Kidney (tissue), 22 donors: ENCODE results near the gene ELMOD2. TPM values are rescaled to one million over a fixed set of nuclear protein-coding genes. Genes with fewer than 3 reads are reported as not detected.

Source experiments
- DNase-seq, 5 donors: peaks; one replicate each; pipeline ENCODE4 v3.0.0-alpha.2; 2013 to 2020
- FAIRE-seq: peaks from 2 replicates; lab custom pipeline; 2012; peaks lifted over from hg19 to GRCh38; lab: Jason Lieb, UNC
- H3K27ac ChIP-seq, 2 donors: one replicate each; pipeline ENCODE4 v1.7.0; 2013; ENCODE audit warnings: low read depth in 2 of 2, low read length in 2 of 2, inconsistent platforms in 1 of 2
- H3K27me3 ChIP-seq: one replicate; pipeline ENCODE4 v1.7.1; 2013; ENCODE audit warnings: low read length, inconsistent platforms; ENCODE audit not compliant: control insufficient read depth, insufficient read depth
- H3K36me3 ChIP-seq, 3 donors: one replicate each; pipeline versions ENCODE4 v1.7.0 to v1.7.1; 2013; ENCODE audit warnings: low read length in 3 of 3, control low read depth in 1 of 3, inconsistent platforms in 1 of 3; ENCODE audit not compliant: insufficient read depth in 3 of 3, control insufficient read depth in 2 of 3
- H3K4me1 ChIP-seq, 3 donors: one replicate each; pipeline versions ENCODE4 v1.7.0 to v1.7.1; 2013; ENCODE audit warnings: low read length in 3 of 3, inconsistent platforms in 1 of 3, low read depth in 1 of 3; ENCODE audit not compliant: control insufficient read depth in 2 of 3, insufficient read depth in 2 of 3
- H3K4me3 ChIP-seq, 3 donors: one replicate each; pipeline versions ENCODE4 v1.7.0 to v1.8.1; 2013; ENCODE audit warnings: low read length in 3 of 3, control low read depth in 1 of 3, inconsistent platforms in 1 of 3
- H3K9ac ChIP-seq, 3 donors: one replicate each; pipeline versions ENCODE4 v1.7.0 to v1.7.1; 2013; ENCODE audit warnings: low read length in 3 of 3, control low read depth in 1 of 3, inconsistent platforms in 1 of 3
- H3K9me3 ChIP-seq, 3 donors: one replicate each; pipeline versions ENCODE4 v1.7.0 to v1.7.1; 2013; ENCODE audit warnings: low read length in 3 of 3, control low read depth in 1 of 3, inconsistent platforms in 1 of 3; ENCODE audit not compliant: control insufficient read depth in 2 of 3, insufficient read depth in 1 of 3
- CTCF ChIP-seq: IDR thresholded peaks from 3 replicates; pipeline ENCODE4 v1.5.1; 2012; ENCODE audit warnings: mild to moderate bottlenecking, moderate library complexity, borderline replicate concordance; ENCODE audit not compliant: insufficient read depth; ENCODE audit errors: extremely low read depth
- intact Hi-C: fragments of 100-400 bp; cut with DNase I; formaldehyde crosslinking; loops from one replicate; pipeline ENCODE4 v1.11.1; 2022
- long read RNA-seq, 10 donors: library from polyadenylated mRNA in 1 of 10; unstranded in 1 of 10; transcript quantifications; one replicate each; pipeline ENCODE4 v2.0.0 and lab custom pipeline, GENCODE V29; 2021 to 2026
- polyA plus RNA-seq: library from polyadenylated mRNA; stranded (reverse); fragments of 350-450 nt; fragmentation: Illumina TruSeq; extraction: RNeasy Lipid Tissue Mini Kit (QIAGEN cat#74804); gene quantifications from one replicate; pipeline ENCODE4 v1.2.3, GENCODE V29; 2014; ENCODE audit warnings: low read depth, low replicate concordance; ENCODE audit not compliant: insufficient read depth
- total RNA-seq: library from RNA; stranded (reverse); fragmentation: NEBNext Ultra II Directional; extraction: Animal tissue kit (Norgen Biotek cat#: 25700); gene quantifications from one replicate; pipeline ENCODE4 v1.2.1, GENCODE V29; 2021
- donor health status: control.
- donor health status: control.
- donor health status: control.
- donor health status: control.
- donor health status: control.
- donor health status: DM: yes; HTN: yes; CAD: no.
- donor health status: Normal renal cell carcinoma (clear cell type).

Gene ELMOD2, protein sequence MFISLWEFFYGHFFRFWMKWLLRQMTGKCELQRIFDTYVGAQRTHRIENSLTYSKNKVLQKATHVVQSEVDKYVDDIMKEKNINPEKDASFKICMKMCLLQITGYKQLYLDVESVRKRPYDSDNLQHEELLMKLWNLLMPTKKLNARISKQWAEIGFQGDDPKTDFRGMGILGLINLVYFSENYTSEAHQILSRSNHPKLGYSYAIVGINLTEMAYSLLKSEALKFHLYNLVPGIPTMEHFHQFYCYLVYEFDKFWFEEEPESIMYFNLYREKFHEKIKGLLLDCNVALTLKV
- total RNA-seq (25.6 TPM), polyA plus RNA-seq (13.3 TPM)
- long read RNA-seq, donor 1, full-length matches to known transcripts, result 6 of 6 reads
- long read RNA-seq, donor 1, partial matches to known transcripts, result 0 of 6 reads
- long read RNA-seq, donor 1, other reads (novel, unspliced or antisense), result 0 of 6 reads
- long read RNA-seq, donor 2, full-length matches to known transcripts, result 8 of 8 reads
- long read RNA-seq, donor 2, partial matches to known transcripts, result 0 of 8 reads
- long read RNA-seq, donor 2, other reads (novel, unspliced or antisense), result 0 of 8 reads
- long read RNA-seq, donor 3, full-length matches to known transcripts, result 7 of 7 reads
- long read RNA-seq, donor 3, partial matches to known transcripts, result 0 of 7 reads
- long read RNA-seq, donor 3, other reads (novel, unspliced or antisense), result 0 of 7 reads
- long read RNA-seq, donor 4, full-length matches to known transcripts, result 6 of 6 reads
- long read RNA-seq, donor 4, partial matches to known transcripts, result 0 of 6 reads
- long read RNA-seq, donor 4, other reads (novel, unspliced or antisense), result 0 of 6 reads
- long read RNA-seq, donor 5, result 0 reads
- long read RNA-seq, donor 6, full-length matches to known transcripts, result 8 of 14 reads
- long read RNA-seq, donor 6, partial matches to known transcripts, result 6 of 14 reads
- long read RNA-seq, donor 6, other reads (novel, unspliced or antisense), result 0 of 14 reads
- long read RNA-seq, donor 7, full-length matches to known transcripts, result 2 of 5 reads
- long read RNA-seq, donor 7, partial matches to known transcripts, result 1 of 5 reads
- long read RNA-seq, donor 7, other reads (novel, unspliced or antisense), result 2 of 5 reads
- long read RNA-seq, donor 8, full-length matches to known transcripts, result 2 of 2 reads
- long read RNA-seq, donor 8, partial matches to known transcripts, result 0 of 2 reads
- long read RNA-seq, donor 8, other reads (novel, unspliced or antisense), result 0 of 2 reads
- long read RNA-seq, donor 9, full-length matches to known transcripts, result 8 of 8 reads
- long read RNA-seq, donor 9, partial matches to known transcripts, result 0 of 8 reads
- long read RNA-seq, donor 9, other reads (novel, unspliced or antisense), result 0 of 8 reads
- long read RNA-seq, donor 10, full-length matches to known transcripts, result 3 of 3 reads
- long read RNA-seq, donor 10, partial matches to known transcripts, result 0 of 3 reads
- long read RNA-seq, donor 10, other reads (novel, unspliced or antisense), result 0 of 3 reads

GRCh38 chr4:140523857-140524742 is at the start of gene ELMOD2:
Gene ELMOD2 (plus strand): TSS chr4:140524168. CDS start chr4:140525429, 1,261 bp downstream.
- H3K4me1 ChIP-seq, result peaks cover 0 to 6% (median 2%) of the 10 kb centered on the region in 3 donors
- H3K27ac ChIP-seq, result peak within 1 kb of the TSS; percentile 65
- peak within 1 kb of the TSS; percentile 62 to 88 (median 76) for H3K4me3 ChIP-seq
- peak; percentile 98 to 100 (median 99) for DNase-seq
- H3K9me3 ChIP-seq, result no peaks in the 10 kb centered on the region
- intact Hi-C loops, result no loop called here
- FAIRE-seq, result peak; percentile 89
- no peaks in the 10 kb centered on the region for H3K27me3 ChIP-seq
- peak within 1 kb of the TSS; percentile 34 to 56 (median 41) for H3K9ac ChIP-seq
- H3K36me3 ChIP-seq, result peaks cover 5 to 6% (median 6%) of the 10 kb centered on the region in 3 donors
- TF ChIP-seq CTCF, result peak; percentile 92

DNA sequence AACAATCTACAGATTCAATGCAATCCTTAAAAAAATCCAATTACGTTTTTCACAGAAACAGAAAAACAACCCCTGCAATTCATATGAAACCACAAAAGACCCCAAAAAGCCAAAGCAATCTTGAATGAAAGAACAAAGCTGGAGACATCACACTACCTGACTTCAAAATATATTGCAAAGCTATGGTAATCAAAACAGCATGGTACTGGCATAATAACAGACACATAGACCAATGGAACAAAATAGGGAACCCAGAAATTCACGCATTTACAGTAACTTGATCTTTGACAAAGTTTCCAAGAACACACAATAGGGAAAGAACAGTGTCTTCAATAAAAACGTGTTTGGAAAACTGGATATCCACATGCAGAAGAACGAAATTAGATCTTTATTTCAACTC is 40.5 kb upstream of the ELMOD2 start:
- no peaks in the 10 kb centered on the region for H3K27me3 ChIP-seq
- H3K4me1 ChIP-seq, result no peaks in the 10 kb centered on the region
- H3K27ac ChIP-seq, result no peak overlapping the region
- TF ChIP-seq CTCF, result no peak
- no peak for DNase-seq
- H3K9ac ChIP-seq, result no peak overlapping the region
- H3K4me3 ChIP-seq, result no peak overlapping the region
- FAIRE-seq, result no peak
- intact Hi-C loops, result no loop called here
- peaks cover 0 to 3% (median 0%) of the 10 kb centered on the region in 3 donors for H3K9me3 ChIP-seq
- no peaks in the 10 kb centered on the region for H3K36me3 ChIP-seq
